K562 (cell line): Measurements from ENCODE around the gene HNRNPF. TPM values are rescaled to one million over a fixed set of nuclear protein-coding genes. Genes with fewer than 3 reads are reported as not detected.

Source experiments
- DNMT1 ChIP-seq: fragments of 450-650 bp; IDR thresholded peaks from 2 replicates; pipeline ENCODE4 v1.6.1; 2016; ENCODE audit warnings: antibody characterized with exemption, mild to moderate bottlenecking
- FOXK2 ChIP-seq, 2 experiments: fragments of 450-650 bp; IDR thresholded peaks in 1 of 2; conservative IDR thresholded peaks in 1 of 2; 2 replicates each; pipeline ENCODE4 v1.6.1; 2016; ENCODE audit warnings: low read depth in 2 of 2, mild to moderate bottlenecking in 1 of 2
- FUS ChIP-seq: fragments of 200-400 bp; formaldehyde crosslinking; optimal IDR thresholded peaks from 2 replicates; pipeline ENCODE3; 2017; ENCODE audit warnings: low read depth, low read length
- HCFC1 ChIP-seq: IDR thresholded peaks from 2 replicates; pipeline ENCODE4 v1.6.1; 2012; ENCODE audit warnings: low read depth, low read length, improper control_type of control experiment
- HOXB6 ChIP-seq: fragments of 250-450 bp; sonication (Bioruptor Pico); IDR thresholded peaks from 2 replicates; pipeline ENCODE4 v1.5.1; 2022; ENCODE audit warnings: mild to moderate bottlenecking, borderline replicate concordance
- KDM5B ChIP-seq: fragments of 200-600 bp; sonication (generic); IDR thresholded peaks from 2 replicates; pipeline ENCODE4 v1.6.1; 2012; ENCODE audit warnings: low read depth, mild to moderate bottlenecking, moderate library complexity, low read length, control low read depth, inconsistent platforms; ENCODE audit not compliant: insufficient replicate concordance
- LCOR ChIP-seq: sonication (generic); formaldehyde crosslinking; IDR thresholded peaks from 2 replicates; pipeline ENCODE4 v1.8.0; 2022; ENCODE audit warnings: mild to moderate bottlenecking, missing genetic modification reagents
- NR2F6 ChIP-seq: fragments of 450-650 bp; formaldehyde crosslinking; IDR thresholded peaks from 2 replicates; pipeline ENCODE4 v1.4.0; 2020; ENCODE audit warnings: mild to moderate bottlenecking
- POU5F1 ChIP-seq: fragments of 150-350 bp; IDR thresholded peaks from 2 replicates; pipeline ENCODE4 v1.6.1; 2014; ENCODE audit warnings: borderline replicate concordance, low read length, low read depth, mild to moderate bottlenecking; ENCODE audit not compliant: partially characterized antibody
- TAF1 ChIP-seq: IDR thresholded peaks from 2 replicates; pipeline ENCODE4 v1.6.1; 2011; ENCODE audit warnings: mild to moderate bottlenecking, low read length, moderate library complexity; ENCODE audit not compliant: insufficient read depth, control insufficient read depth, severe bottlenecking; ENCODE audit errors: extremely low read depth
- TGIF2 ChIP-seq: sonication (generic); formaldehyde crosslinking; IDR thresholded peaks from 2 replicates; pipeline ENCODE4 v1.8.1; 2022; ENCODE audit warnings: mild to moderate bottlenecking, missing genetic modification reagents, moderate library complexity
- U2AF1 ChIP-seq: fragments of 200-400 bp; formaldehyde crosslinking; optimal IDR thresholded peaks from 2 replicates; pipeline ENCODE3; 2017; ENCODE audit warnings: mild to moderate bottlenecking, low read depth, low read length, moderate library complexity
- ZNF121 ChIP-seq: sonication (generic); formaldehyde crosslinking; conservative IDR thresholded peaks from 2 replicates; pipeline ENCODE4 v1.8.0; 2022; ENCODE audit warnings: missing genetic modification reagents
- ZNF184 ChIP-seq: sonication (generic); formaldehyde crosslinking; IDR thresholded peaks from 2 replicates; pipeline ENCODE4 v1.5.0; 2020; ENCODE audit warnings: missing genetic modification reagents
- ZNF830 ChIP-seq: fragments of 250-450 bp; sonication (Bioruptor Pico); IDR thresholded peaks from 2 replicates; pipeline ENCODE4 v1.5.0; 2021; ENCODE audit warnings: mild to moderate bottlenecking
- polyA plus RNA-seq, 8 experiments: library from polyadenylated mRNA; depleted of rRNA in 4 of 8; stranded (reverse) in 5 of 8; unstranded in 3 of 8; fragments of >200 nt; fragmentation: Nextera tagmentation in 2 of 8; fragmentation: Illumina TruSeq in 1 of 8; extraction: Ambion mirVana in 2 of 8; extraction: Trizol in 1 of 8; gene quantifications; 2 replicates each; pipeline versions ENCODE4 v1.2.1 to v1.2.3, GENCODE V29; 2011 to 2014; ENCODE audit warnings: inconsistent platforms in 1 of 8, missing spikeins in 1 of 8
- total RNA-seq, 7 experiments: library from RNA; depleted of rRNA in 6 of 7; stranded (reverse); fragments of >200 nt in 6 of 7; fragmentation: Illumina TruSeq in 2 of 7; extraction: Trizol in 2 of 7; gene quantifications; 2 replicates each; pipeline versions ENCODE4 v1.2.1 to v1.2.3, GENCODE V29; 2011 to 2021; ENCODE audit warnings: low replicate concordance in 1 of 7
- TF ChIP-seq, protein P1 (sequence below): fragments of 450-650 bp; IDR thresholded peaks from 2 replicates; pipeline ENCODE4 v1.6.1; 2016; ENCODE audit warnings: mild to moderate bottlenecking, moderate library complexity
- TF ChIP-seq, protein P2 (sequence below): fragments of 450-650 bp; formaldehyde crosslinking; IDR thresholded peaks from 2 replicates; pipeline ENCODE4 v1.4.0; 2022; ENCODE audit warnings: missing genetic modification characterization

The HNRNPF gene
- total and polyA plus RNA-seq, 9 of the 15 experiments (the other 6 are each of a cell fraction or from before 2014, with no cell fraction given), result 192 to 489 (median 416) TPM

DNA sequence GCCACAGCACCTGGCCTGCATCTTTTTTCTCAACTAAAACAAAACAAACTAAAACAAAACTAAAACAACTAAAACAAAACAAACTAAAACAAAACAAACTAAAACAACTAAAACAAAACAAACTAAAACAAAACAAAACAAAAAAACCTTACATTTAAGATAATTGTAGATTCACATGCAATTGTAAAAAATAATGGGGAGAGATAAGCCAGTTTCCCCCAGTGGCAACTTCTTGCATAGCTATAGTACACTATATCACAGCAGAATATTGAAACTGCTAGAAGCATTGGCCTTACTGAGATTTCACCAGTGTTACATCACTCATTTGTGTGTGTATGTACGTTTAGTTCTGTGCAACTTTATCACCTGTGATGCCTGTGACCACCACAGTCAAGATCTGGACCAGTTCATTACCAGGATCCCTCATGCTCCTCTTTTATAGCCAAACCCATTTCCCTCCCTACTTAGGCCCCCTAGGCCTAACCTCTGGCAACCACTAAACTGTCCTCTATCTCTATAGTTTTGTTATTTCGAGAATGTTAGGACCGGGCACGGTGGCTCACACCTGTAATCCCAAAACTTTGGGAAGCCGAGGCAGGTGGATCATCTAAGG lies 28.3 kb downstream of the HNRNPF start (continued):
- TF ChIP-seq, protein P1, sequence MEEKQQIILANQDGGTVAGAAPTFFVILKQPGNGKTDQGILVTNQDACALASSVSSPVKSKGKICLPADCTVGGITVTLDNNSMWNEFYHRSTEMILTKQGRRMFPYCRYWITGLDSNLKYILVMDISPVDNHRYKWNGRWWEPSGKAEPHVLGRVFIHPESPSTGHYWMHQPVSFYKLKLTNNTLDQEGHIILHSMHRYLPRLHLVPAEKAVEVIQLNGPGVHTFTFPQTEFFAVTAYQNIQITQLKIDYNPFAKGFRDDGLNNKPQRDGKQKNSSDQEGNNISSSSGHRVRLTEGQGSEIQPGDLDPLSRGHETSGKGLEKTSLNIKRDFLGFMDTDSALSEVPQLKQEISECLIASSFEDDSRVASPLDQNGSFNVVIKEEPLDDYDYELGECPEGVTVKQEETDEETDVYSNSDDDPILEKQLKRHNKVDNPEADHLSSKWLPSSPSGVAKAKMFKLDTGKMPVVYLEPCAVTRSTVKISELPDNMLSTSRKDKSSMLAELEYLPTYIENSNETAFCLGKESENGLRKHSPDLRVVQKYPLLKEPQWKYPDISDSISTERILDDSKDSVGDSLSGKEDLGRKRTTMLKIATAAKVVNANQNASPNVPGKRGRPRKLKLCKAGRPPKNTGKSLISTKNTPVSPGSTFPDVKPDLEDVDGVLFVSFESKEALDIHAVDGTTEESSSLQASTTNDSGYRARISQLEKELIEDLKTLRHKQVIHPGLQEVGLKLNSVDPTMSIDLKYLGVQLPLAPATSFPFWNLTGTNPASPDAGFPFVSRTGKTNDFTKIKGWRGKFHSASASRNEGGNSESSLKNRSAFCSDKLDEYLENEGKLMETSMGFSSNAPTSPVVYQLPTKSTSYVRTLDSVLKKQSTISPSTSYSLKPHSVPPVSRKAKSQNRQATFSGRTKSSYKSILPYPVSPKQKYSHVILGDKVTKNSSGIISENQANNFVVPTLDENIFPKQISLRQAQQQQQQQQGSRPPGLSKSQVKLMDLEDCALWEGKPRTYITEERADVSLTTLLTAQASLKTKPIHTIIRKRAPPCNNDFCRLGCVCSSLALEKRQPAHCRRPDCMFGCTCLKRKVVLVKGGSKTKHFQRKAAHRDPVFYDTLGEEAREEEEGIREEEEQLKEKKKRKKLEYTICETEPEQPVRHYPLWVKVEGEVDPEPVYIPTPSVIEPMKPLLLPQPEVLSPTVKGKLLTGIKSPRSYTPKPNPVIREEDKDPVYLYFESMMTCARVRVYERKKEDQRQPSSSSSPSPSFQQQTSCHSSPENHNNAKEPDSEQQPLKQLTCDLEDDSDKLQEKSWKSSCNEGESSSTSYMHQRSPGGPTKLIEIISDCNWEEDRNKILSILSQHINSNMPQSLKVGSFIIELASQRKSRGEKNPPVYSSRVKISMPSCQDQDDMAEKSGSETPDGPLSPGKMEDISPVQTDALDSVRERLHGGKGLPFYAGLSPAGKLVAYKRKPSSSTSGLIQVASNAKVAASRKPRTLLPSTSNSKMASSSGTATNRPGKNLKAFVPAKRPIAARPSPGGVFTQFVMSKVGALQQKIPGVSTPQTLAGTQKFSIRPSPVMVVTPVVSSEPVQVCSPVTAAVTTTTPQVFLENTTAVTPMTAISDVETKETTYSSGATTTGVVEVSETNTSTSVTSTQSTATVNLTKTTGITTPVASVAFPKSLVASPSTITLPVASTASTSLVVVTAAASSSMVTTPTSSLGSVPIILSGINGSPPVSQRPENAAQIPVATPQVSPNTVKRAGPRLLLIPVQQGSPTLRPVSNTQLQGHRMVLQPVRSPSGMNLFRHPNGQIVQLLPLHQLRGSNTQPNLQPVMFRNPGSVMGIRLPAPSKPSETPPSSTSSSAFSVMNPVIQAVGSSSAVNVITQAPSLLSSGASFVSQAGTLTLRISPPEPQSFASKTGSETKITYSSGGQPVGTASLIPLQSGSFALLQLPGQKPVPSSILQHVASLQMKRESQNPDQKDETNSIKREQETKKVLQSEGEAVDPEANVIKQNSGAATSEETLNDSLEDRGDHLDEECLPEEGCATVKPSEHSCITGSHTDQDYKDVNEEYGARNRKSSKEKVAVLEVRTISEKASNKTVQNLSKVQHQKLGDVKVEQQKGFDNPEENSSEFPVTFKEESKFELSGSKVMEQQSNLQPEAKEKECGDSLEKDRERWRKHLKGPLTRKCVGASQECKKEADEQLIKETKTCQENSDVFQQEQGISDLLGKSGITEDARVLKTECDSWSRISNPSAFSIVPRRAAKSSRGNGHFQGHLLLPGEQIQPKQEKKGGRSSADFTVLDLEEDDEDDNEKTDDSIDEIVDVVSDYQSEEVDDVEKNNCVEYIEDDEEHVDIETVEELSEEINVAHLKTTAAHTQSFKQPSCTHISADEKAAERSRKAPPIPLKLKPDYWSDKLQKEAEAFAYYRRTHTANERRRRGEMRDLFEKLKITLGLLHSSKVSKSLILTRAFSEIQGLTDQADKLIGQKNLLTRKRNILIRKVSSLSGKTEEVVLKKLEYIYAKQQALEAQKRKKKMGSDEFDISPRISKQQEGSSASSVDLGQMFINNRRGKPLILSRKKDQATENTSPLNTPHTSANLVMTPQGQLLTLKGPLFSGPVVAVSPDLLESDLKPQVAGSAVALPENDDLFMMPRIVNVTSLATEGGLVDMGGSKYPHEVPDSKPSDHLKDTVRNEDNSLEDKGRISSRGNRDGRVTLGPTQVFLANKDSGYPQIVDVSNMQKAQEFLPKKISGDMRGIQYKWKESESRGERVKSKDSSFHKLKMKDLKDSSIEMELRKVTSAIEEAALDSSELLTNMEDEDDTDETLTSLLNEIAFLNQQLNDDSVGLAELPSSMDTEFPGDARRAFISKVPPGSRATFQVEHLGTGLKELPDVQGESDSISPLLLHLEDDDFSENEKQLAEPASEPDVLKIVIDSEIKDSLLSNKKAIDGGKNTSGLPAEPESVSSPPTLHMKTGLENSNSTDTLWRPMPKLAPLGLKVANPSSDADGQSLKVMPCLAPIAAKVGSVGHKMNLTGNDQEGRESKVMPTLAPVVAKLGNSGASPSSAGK, result peak; percentile 47
- TF ChIP-seq LCOR (CRISPR knock-in tag), result no peak
- no peak for TF ChIP-seq HOXB6
- peak; percentile 40 to 56; a peak in 2 of 4 replicates for TF ChIP-seq FOXK2 (conservative IDR thresholded peaks at IDR 0.05 in 1 of 2, IDR thresholded peaks at IDR 0.05 in 1 of 2; ENCODE audit: low read depth in 2 of 2)
- no peak for TF ChIP-seq POU5F1
- TF ChIP-seq KDM5B, result no peak
- no peak for TF ChIP-seq ZNF830 (CRISPR knock-in tag)
- TF ChIP-seq HCFC1, result no peak
- TF ChIP-seq FUS, result no peak
- TF ChIP-seq, protein P2, sequence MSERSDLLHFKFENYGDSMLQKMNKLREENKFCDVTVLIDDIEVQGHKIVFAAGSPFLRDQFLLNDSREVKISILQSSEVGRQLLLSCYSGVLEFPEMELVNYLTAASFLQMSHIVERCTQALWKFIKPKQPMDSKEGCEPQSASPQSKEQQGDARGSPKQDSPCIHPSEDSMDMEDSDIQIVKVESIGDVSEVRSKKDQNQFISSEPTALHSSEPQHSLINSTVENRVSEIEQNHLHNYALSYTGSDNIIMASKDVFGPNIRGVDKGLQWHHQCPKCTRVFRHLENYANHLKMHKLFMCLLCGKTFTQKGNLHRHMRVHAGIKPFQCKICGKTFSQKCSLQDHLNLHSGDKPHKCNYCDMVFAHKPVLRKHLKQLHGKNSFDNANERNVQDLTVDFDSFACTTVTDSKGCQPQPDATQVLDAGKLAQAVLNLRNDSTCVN (CRISPR knock-in tag), result peak; percentile 70; the same call in 1 of the 2 replicates
- TF ChIP-seq U2AF1, result no peak
- no peak for TF ChIP-seq TAF1
- no peak for TF ChIP-seq NR2F6
- TF ChIP-seq ZNF184 (CRISPR knock-in tag), result no peak
- TF ChIP-seq ZNF121 (CRISPR knock-in tag), result no peak
- TF ChIP-seq TGIF2 (CRISPR knock-in tag), result no peak
- TF ChIP-seq DNMT1, result no peak
